GM21717 (cell line): Measurements from ENCODE around the gene EXOC8.

Source experiments
- ATAC-seq: cut with Tn5 transposase; IDR thresholded peaks from one replicate; pipeline ENCODE4 v1.9.1; 2021; ENCODE audit warnings: mild to moderate bottlenecking, moderate library complexity; ENCODE audit not compliant: unreplicated experiment

EXOC8 gene

GRCh38 chr1:231337472-231338269 lies at the start of gene EXOC8:
EXOC8 (minus strand) TSS chr1:231337852; CDS start chr1:231337745, 107 bp downstream.
- ATAC-seq = peak; percentile 68

GRCh38 chr1:231386466-231386865 lies 48.8 kb upstream of the EXOC8 start:
- ATAC-seq = no peak

GRCh38 chr1:231385416-231385748 lies 47.7 kb upstream of the EXOC8 start:
- ATAC-seq = no peak

- ATAC-seq = no peak
Observed at GRCh38 chr1:231384696-231385415, 47.2 kb upstream of the EXOC8 start.

- no peak for ATAC-seq
Observed at GRCh38 chr1:231383159-231383860, 45.7 kb upstream of the EXOC8 start.

GRCh38 chr1:231382426-231382825 lies 44.8 kb upstream of the EXOC8 start:
- ATAC-seq = no peak

GRCh38 chr1:231381729-231382128 lies 44.1 kb upstream of the EXOC8 start:
- ATAC-seq = no peak

GRCh38 chr1:231376875-231377549 lies 39.4 kb upstream of the EXOC8 start:
- ATAC-seq = no peak

- no peak for ATAC-seq
Observed at GRCh38 chr1:231376101-231376500, 38.4 kb upstream of the EXOC8 start.

- no peak for ATAC-seq
Observed at GRCh38 chr1:231374394-231374793, 36.7 kb upstream of the EXOC8 start.

GRCh38 chr1:231372501-231372900 lies 34.8 kb upstream of the EXOC8 start:
- ATAC-seq = no peak

GRCh38 chr1:231369282-231369681 lies 31.6 kb upstream of the EXOC8 start:
- ATAC-seq = no peak

GRCh38 chr1:231364192-231364591 lies 26.5 kb upstream of the EXOC8 start:
- no peak for ATAC-seq

- ATAC-seq = no peak
Observed at GRCh38 chr1:231363624-231364023, 26.0 kb upstream of the EXOC8 start.

- ATAC-seq = no peak
Observed at GRCh38 chr1:231362325-231362724, 24.7 kb upstream of the EXOC8 start.

GRCh38 chr1:231359113-231359512 lies 21.5 kb upstream of the EXOC8 start:
- ATAC-seq = no peak

GRCh38 chr1:231357831-231358354 lies 20.2 kb upstream of the EXOC8 start:
- ATAC-seq = peak; percentile 76

GRCh38 chr1:231357187-231357772 lies 19.6 kb upstream of the EXOC8 start:
- no peak for ATAC-seq

- no peak for ATAC-seq
Observed at GRCh38 chr1:231355171-231355570, 17.5 kb upstream of the EXOC8 start.

GRCh38 chr1:231354330-231355020 lies 16.8 kb upstream of the EXOC8 start:
- no peak for ATAC-seq
